ENCODE results near the gene TMIGD3.

The TMIGD3 gene

DNA sequence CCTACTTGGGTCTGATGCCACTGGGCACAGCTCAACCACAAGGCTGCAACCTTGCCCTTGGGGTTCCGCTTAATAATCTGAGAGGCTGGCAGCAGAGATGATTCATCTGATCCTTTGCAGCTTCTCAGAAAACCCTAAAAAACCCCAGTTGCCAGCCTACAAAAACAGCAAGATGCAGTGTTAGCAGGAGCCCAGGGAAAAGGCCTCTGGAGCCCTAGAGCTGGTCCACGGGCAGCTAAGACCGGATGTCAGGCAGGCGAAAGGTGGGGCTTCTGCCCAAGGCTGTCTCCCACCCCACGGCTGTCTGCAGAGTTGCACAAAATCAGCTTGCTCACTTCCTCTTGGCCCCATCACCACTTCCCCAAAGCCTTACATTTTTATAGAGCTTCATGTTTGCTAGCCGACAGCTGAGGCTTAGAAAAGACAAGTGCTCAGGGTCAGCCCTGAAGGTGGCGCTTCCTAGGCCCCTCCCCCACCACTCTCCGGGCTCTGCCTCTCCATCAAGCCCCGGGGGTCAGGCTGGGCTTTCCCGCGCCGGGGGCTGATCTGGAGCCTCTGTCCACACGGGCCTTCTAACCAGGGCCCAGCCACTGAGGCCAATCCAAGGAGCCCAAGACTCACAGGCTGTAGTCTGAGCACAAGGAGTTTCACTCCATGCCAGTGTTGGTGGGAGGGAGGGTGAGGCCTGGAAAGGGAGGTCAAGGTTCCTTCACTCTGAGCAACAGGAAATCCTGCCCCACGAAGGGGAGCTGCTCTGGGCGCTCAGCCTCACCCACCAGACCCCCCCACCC, 4.2 kb upstream of the TMIGD3 start:
- no peak for DNase-seq (ENCODE audit: low read depth)
- TF ChIP-seq, protein P1, sequence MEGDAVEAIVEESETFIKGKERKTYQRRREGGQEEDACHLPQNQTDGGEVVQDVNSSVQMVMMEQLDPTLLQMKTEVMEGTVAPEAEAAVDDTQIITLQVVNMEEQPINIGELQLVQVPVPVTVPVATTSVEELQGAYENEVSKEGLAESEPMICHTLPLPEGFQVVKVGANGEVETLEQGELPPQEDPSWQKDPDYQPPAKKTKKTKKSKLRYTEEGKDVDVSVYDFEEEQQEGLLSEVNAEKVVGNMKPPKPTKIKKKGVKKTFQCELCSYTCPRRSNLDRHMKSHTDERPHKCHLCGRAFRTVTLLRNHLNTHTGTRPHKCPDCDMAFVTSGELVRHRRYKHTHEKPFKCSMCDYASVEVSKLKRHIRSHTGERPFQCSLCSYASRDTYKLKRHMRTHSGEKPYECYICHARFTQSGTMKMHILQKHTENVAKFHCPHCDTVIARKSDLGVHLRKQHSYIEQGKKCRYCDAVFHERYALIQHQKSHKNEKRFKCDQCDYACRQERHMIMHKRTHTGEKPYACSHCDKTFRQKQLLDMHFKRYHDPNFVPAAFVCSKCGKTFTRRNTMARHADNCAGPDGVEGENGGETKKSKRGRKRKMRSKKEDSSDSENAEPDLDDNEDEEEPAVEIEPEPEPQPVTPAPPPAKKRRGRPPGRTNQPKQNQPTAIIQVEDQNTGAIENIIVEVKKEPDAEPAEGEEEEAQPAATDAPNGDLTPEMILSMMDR (conservative IDR thresholded peaks at IDR 0.05; ENCODE audit: low read depth, low read length) = peak; percentile 30
- H3K4me3 ChIP-seq (ENCODE audit: low read length) = peak overlapping the region; percentile 32

DNA sequence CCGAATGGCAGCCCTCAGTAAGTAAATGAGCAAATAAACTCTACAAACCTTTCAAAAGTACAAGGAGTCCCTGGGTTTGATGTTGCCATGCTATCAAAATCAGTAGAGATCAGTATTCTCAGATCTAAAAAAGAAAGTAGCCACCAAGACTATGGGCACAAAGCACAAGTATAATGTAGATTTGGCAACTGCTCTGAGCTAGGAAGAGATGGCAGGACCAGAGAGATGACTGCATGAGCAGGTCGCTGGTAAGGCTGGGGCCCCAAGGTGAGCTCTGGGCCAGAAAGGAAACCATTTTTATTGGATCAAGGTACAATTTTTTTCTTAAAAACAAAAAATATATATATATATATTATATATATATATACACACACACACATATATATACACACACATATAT, 3.1 kb upstream of the TMIGD3 start:
- TF ChIP-seq, protein P1 (conservative IDR thresholded peaks at IDR 0.05; ENCODE audit: low read depth, low read length) = no peak

DNA sequence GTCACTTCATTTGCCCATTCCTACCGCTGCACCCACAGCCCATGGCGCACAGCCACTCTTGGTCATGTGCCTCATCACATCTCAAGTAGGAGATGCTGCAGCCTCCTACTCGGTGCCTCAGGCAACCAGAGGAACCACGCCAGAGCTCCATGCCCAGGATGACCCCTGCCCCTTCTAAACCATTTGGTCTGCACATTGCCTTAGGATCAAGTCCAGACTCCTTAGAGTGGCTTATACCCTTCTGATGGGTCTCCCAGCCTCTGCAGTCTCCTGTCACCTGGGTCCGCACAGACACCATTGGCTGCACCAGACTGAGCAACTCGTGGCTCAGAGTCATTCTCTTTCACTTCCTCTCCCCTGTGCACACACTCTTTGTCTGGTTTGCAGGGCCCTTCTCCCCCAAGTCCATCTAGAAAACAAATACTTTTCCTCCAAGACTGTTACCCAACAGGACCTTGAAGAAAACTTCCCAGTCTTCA, 2.2 kb upstream of the TMIGD3 start:
- TF ChIP-seq, protein P1 (conservative IDR thresholded peaks at IDR 0.05; ENCODE audit: low read depth, low read length) = no peak

More for the DNA sequence above, 3.1 kb upstream of the TMIGD3 start:
- no peak for DNase-seq (ENCODE audit: low read depth)
- H3K4me3 ChIP-seq (ENCODE audit: low read length) = no peak overlapping the region

DNA sequence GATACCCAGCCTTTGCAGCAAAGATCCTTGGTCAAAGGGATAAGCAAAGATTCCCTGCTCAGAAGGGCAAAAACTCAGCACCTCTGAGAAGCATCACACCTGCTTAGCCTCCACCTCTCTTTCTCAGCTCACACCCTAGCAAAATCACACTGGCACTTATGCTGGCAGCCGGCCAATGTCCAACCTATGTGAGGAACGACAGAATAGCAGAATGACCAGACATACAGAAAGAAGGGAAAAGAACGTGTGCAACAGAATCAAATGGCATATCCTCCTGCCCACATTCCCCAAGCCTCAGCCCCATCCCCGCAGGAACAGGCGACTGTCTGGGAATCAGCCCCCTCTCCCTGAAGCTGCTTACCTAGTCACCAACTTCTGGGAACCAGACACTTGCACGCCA, 664 bp upstream of the TMIGD3 start:
- no peak overlapping the region for H3K4me3 ChIP-seq (ENCODE audit: low read length)
- TF ChIP-seq, protein P1 (conservative IDR thresholded peaks at IDR 0.05; ENCODE audit: low read depth, low read length) = no peak
- no peak for DNase-seq (ENCODE audit: low read depth)

More for the DNA sequence above, 2.2 kb upstream of the TMIGD3 start:
- no peak overlapping the region for H3K4me3 ChIP-seq (ENCODE audit: low read length)
- no peak for DNase-seq (ENCODE audit: low read depth)

DNA sequence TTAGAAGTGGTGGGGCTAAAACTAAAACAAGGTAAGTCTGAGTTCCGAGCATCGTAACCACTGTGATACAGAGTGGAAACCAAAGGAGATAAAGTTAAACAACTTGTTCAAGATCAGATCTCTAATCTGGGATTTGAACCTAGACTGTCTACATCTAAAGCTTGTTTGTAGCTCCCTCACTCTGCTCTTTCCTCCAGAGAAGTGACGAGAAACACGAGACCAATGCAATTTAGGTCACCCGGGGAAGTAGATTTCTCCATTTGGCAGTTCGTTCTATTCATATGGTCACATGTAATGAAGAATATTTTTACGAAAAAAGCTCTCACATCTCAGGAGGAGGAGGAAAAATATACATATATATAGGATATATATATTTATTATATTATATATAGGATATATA, 1.8 kb downstream of the TMIGD3 start:
- TF ChIP-seq, protein P1 (conservative IDR thresholded peaks at IDR 0.05; ENCODE audit: low read depth, low read length) = no peak
- no peak overlapping the region for H3K4me3 ChIP-seq (ENCODE audit: low read length)
- no peak for DNase-seq (ENCODE audit: low read depth)

DNA sequence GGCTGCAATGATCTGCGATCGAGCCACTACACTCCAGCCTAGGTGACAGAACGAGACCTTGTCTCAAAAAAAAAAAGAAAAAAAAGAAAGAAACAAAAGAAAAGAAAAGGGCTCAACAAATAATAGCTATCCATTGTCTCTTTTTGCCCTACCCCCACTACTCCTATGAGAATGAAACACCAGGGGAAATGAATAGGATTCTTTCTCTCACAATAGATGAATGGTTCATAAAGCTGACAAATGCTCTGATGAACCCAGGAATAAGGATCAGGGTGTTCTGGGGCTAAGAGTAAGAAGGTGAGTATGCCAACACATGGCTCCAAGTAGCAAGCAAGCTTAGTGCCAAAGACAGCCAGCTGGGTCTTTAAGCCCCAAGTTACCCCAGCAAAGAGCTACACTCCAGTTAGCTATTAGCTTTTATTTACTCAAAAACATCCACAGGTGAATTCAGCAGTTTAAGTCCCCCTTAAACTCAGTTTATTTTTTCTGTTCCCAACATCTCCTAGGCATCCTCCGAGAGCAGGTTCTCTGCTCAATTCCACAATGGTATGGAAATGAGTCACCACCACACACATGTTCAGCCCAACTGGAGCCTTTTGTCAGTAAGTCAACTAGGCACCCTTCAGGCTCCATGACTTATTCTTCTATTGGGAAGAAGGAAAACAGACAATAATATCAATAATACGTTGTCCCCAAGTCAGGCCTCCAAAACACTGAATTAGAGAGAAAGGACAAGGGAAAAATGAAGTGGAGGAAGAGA, 4.2 kb downstream of the TMIGD3 start:
- no peak for DNase-seq (ENCODE audit: low read depth)
- no peak overlapping the region for H3K4me3 ChIP-seq (ENCODE audit: low read length)
- TF ChIP-seq, protein P1 (conservative IDR thresholded peaks at IDR 0.05; ENCODE audit: low read depth, low read length) = no peak

Measured in retinal pigment epithelial cell (primary cell).